ENCODE measurements around the gene APBA3. TPM values are rescaled to one million over a fixed set of nuclear protein-coding genes. Genes with fewer than 3 reads are reported as not detected.

APBA3 gene
- total RNA-seq, 1 experiment from 2014 or later, result 21.4 TPM

DNA sequence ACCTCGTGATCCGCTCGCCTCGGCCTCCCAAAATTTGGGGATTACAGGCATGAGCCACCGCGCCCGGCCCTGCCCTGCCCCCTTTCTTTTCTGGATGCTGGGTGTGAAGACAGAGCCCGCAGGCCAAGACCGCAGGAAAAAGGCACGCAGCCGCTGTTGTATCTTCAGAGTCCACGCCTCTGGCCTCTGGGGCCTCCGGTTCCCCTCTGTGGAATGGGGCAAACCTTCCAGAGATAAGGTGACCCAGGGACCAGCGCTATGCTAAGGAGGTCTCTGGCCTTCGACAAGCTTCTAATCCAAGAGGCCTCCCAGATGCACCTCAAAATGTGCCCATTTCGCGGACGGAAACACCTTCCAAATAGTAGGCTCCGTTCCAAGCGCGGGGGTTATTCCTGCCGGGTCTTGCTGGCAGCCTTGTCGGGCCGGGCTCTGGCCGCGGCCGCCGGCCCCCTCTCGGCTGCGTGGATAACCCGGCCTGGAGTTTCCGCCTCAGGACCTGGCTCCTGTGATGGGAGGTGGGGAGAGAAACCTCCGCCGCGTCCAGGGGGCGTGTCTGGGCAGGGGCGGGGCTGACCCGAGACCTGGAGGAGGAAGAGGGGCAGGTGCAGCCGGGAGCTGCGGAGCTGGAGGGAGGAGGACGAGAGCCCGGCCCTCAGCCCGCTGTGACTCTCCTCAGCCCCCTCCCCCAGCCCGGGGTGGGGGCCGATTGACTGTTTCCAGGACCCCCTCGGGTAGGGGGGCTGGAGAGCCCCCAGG lies 40.2 kb downstream of the APBA3 start:
- Histone ChIP-seq H3K9ac (ENCODE audit: low read length) (no peak overlapping the region), H4K20me1 (ENCODE audit: low read length) (no peaks in the 10 kb centered on the region), H3K4me1 (ENCODE audit: insufficient read depth, low read length) (no peaks in the 10 kb centered on the region; the same call in 1 of the 2 replicates), H3K27me3 (ENCODE audit: low read length) (no peaks in the 10 kb centered on the region), H2AFZ (ENCODE audit: low read length) (peak overlapping the region; percentile 42; the same call in 1 of the 2 replicates), H3K9me2 (replicated peaks; ENCODE audit: low read length) (no peaks in the 10 kb centered on the region), H3K4me2 (ENCODE audit: low read length) (peak overlapping the region; percentile 79), H3K4me3 (ENCODE audit: low read length) (peak overlapping the region; percentile 62), H3K27ac (ENCODE audit: low read length) (no peak overlapping the region), H3K79me2 (ENCODE audit: low read length) (no peaks in the 10 kb centered on the region), H3K9me3 (ENCODE audit: low read length) (no peaks in the 10 kb centered on the region), H3K36me3 (ENCODE audit: low read depth, low read length) (no peaks in the 10 kb centered on the region), H3F3A (ENCODE audit: low read length, unreplicated experiment) (no peaks in the 10 kb centered on the region)
- intact Hi-C loops (cut with micrococcal nuclease), result no loop called here
- POLR2A ChIA-PET (ENCODE audit: unreplicated experiment), result no interaction called here
- DNase-seq, result peak; percentile 92
- peak; percentile 52 for ATAC-seq
- no TSS peak for BruUV-seq (replicated peaks)
- CTCF ChIA-PET, result no interaction called here
- TF ChIP-seq EZH2phosphoT487 (IDR thresholded peaks at IDR 0.05; ENCODE audit: borderline replicate concordance, low read length) (no peak), EZH2 (IDR thresholded peaks at IDR 0.05; ENCODE audit: low read length, unreplicated experiment) (no peak)
- TF ChIP-seq, protein P1, sequence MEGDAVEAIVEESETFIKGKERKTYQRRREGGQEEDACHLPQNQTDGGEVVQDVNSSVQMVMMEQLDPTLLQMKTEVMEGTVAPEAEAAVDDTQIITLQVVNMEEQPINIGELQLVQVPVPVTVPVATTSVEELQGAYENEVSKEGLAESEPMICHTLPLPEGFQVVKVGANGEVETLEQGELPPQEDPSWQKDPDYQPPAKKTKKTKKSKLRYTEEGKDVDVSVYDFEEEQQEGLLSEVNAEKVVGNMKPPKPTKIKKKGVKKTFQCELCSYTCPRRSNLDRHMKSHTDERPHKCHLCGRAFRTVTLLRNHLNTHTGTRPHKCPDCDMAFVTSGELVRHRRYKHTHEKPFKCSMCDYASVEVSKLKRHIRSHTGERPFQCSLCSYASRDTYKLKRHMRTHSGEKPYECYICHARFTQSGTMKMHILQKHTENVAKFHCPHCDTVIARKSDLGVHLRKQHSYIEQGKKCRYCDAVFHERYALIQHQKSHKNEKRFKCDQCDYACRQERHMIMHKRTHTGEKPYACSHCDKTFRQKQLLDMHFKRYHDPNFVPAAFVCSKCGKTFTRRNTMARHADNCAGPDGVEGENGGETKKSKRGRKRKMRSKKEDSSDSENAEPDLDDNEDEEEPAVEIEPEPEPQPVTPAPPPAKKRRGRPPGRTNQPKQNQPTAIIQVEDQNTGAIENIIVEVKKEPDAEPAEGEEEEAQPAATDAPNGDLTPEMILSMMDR (conservative IDR thresholded peaks at IDR 0.05; ENCODE audit: low read depth, low read length), result no peak

- Histone ChIP-seq H3K4me1 (ENCODE audit: insufficient read depth, low read length) (no peaks in the 10 kb centered on the region; the same call in 1 of the 2 replicates), H3K36me3 (ENCODE audit: low read depth, low read length) (no peaks in the 10 kb centered on the region), H3K9me2 (replicated peaks; ENCODE audit: low read length) (no peaks in the 10 kb centered on the region), H3K9me3 (ENCODE audit: low read length) (no peaks in the 10 kb centered on the region), H3K27ac (ENCODE audit: low read length) (no peak overlapping the region), H3K27me3 (ENCODE audit: low read length) (no peaks in the 10 kb centered on the region), H4K20me1 (ENCODE audit: low read length) (no peaks in the 10 kb centered on the region), H3K4me2 (ENCODE audit: low read length) (no peak overlapping the region), H3F3A (ENCODE audit: low read length, unreplicated experiment) (no peaks in the 10 kb centered on the region), H3K79me2 (ENCODE audit: low read length) (no peaks in the 10 kb centered on the region), H3K4me3 (ENCODE audit: low read length) (no peak overlapping the region), H2AFZ (ENCODE audit: low read length) (no peak overlapping the region), H3K9ac (ENCODE audit: low read length) (no peak overlapping the region)
- DNase-seq (no peak), ATAC-seq (no peak)
- TF ChIP-seq, protein P1 (conservative IDR thresholded peaks at IDR 0.05; ENCODE audit: low read depth, low read length), result no peak
- TF ChIP-seq EZH2 (IDR thresholded peaks at IDR 0.05; ENCODE audit: low read length, unreplicated experiment) (no peak), EZH2phosphoT487 (IDR thresholded peaks at IDR 0.05; ENCODE audit: borderline replicate concordance, low read length) (no peak)
- no TSS peak for BruUV-seq (replicated peaks)
- intact Hi-C loops (cut with micrococcal nuclease), result no loop called here
- CTCF ChIA-PET, result no interaction called here
- POLR2A ChIA-PET (ENCODE audit: unreplicated experiment), result no interaction called here
Measured at GRCh38 chr19:3720349-3720917, 41.1 kb downstream of the APBA3 start.

DNA sequence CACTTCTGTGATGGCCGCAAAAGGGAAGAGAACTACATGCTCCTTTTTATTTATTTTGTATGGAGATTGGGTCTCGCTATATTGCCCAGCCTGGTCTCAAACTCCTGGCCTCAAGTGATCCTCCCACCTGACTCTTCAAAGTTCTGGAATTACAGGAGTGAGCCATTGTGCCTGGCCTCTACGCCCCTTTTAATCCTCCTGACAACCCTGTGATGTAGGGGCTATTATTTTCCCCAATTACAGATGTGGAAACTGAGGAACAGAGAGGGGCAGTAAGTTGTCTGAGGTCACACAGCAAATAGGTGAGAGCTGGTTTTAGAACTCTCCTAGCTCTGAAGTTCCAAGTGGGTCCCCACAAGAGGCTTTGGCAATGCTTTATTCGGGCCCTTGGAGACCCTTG lies 41.6 kb downstream of the APBA3 start:
- Histone ChIP-seq H3K79me2 (ENCODE audit: low read length) (no peaks in the 10 kb centered on the region), H3K4me3 (ENCODE audit: low read length) (no peak overlapping the region), H2AFZ (ENCODE audit: low read length) (no peak overlapping the region), H3F3A (ENCODE audit: low read length, unreplicated experiment) (no peaks in the 10 kb centered on the region), H3K4me2 (ENCODE audit: low read length) (no peak overlapping the region), H3K27ac (ENCODE audit: low read length) (no peak overlapping the region), H3K9ac (ENCODE audit: low read length) (no peak overlapping the region), H3K4me1 (ENCODE audit: insufficient read depth, low read length) (no peaks in the 10 kb centered on the region; the same call in 1 of the 2 replicates), H4K20me1 (ENCODE audit: low read length) (no peaks in the 10 kb centered on the region), H3K27me3 (ENCODE audit: low read length) (no peaks in the 10 kb centered on the region), H3K9me2 (replicated peaks; ENCODE audit: low read length) (no peaks in the 10 kb centered on the region), H3K9me3 (ENCODE audit: low read length) (no peaks in the 10 kb centered on the region), H3K36me3 (ENCODE audit: low read depth, low read length) (no peaks in the 10 kb centered on the region)
- CTCF ChIA-PET, result no interaction called here
- BruUV-seq (replicated peaks), result no TSS peak
- ATAC-seq, result no peak
- TF ChIP-seq, protein P1 (conservative IDR thresholded peaks at IDR 0.05; ENCODE audit: low read depth, low read length), result no peak
- no peak for TF ChIP-seq EZH2phosphoT487 (IDR thresholded peaks at IDR 0.05; ENCODE audit: borderline replicate concordance, low read length)
- TF ChIP-seq EZH2 (IDR thresholded peaks at IDR 0.05; ENCODE audit: low read length, unreplicated experiment), result no peak
- intact Hi-C loops (cut with micrococcal nuclease), result loop anchor here (2.0 kb wide), 1 partner anchor 53 kb away; no protein-coding TSS in a partner anchor
- POLR2A ChIA-PET (ENCODE audit: unreplicated experiment), result no interaction called here
- no peak for DNase-seq
